ENCODE measurements around the gene SIGLEC7. TPM values are rescaled to one million over a fixed set of nuclear protein-coding genes. Genes with fewer than 3 reads are reported as not detected.

Gene SIGLEC7
- total RNA-seq, 2 experiments from 2014 or later: 0.20 TPM; not detected in 1

DNA sequence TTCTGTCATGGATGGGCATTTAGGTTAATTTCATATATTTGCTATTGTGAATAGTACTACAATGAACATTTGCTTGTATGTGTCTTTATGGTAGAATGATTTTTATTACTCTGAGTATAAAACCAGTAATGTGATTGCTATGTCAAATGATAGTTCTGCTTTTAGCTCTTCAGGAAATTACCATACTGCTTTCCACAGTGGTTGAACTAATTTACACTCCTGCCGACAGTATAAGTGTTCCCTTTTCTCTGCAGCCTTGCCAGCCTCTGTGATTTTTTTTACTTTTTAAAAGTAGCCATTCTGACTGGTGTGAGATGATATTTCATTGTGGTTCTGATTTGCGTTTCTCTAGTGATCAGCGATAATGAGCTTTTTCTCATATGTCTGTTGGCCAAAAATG is 6.5 kb downstream of the SIGLEC7 start:
- H3K4me3 ChIP-seq (ENCODE audit: low read length): no peak overlapping the region
- Mint-ChIP-seq H3K27ac (no peak overlapping the region), H3K4me3 (no peak overlapping the region), H3K9me3 (no peaks in the 10 kb centered on the region), H3K27me3 (peaks cover 4% of the 10 kb centered on the region), H3K4me1 (ENCODE audit: low read depth) (no peaks in the 10 kb centered on the region), H3K36me3 (ENCODE audit: low read depth) (no peaks in the 10 kb centered on the region)
- ATAC-seq (ENCODE audit: poor library complexity): no peak
- intact Hi-C loops (cut with DNase I, micrococcal nuclease): no loop called here
- CTCF ChIA-PET: no interaction called here
- POLR2A ChIA-PET: interaction anchor here (0.9 kb wide), 1 partner anchor 10 kb away, joined by 3 read pairs; no protein-coding TSS in a partner anchor
- H3K9me3 ChIP-seq (ENCODE audit: control insufficient read depth in 1 of 2, insufficient read depth in 1 of 2, low read length in 2 of 2): peaks cover 0 to 4% of the 10 kb centered on the region in 2 experiments
- H3K27ac ChIP-seq (ENCODE audit: low read depth in 1 of 2, low read length in 2 of 2): no peak overlapping the region
- DNase-seq: no peak
- H3K4me1 ChIP-seq (ENCODE audit: insufficient read depth, low read length): peaks cover 4% of the 10 kb centered on the region
- no peaks in the 10 kb centered on the region for H3K36me3 ChIP-seq (ENCODE audit: insufficient read depth, low read length)
- TF ChIP-seq, protein P1, sequence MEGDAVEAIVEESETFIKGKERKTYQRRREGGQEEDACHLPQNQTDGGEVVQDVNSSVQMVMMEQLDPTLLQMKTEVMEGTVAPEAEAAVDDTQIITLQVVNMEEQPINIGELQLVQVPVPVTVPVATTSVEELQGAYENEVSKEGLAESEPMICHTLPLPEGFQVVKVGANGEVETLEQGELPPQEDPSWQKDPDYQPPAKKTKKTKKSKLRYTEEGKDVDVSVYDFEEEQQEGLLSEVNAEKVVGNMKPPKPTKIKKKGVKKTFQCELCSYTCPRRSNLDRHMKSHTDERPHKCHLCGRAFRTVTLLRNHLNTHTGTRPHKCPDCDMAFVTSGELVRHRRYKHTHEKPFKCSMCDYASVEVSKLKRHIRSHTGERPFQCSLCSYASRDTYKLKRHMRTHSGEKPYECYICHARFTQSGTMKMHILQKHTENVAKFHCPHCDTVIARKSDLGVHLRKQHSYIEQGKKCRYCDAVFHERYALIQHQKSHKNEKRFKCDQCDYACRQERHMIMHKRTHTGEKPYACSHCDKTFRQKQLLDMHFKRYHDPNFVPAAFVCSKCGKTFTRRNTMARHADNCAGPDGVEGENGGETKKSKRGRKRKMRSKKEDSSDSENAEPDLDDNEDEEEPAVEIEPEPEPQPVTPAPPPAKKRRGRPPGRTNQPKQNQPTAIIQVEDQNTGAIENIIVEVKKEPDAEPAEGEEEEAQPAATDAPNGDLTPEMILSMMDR (IDR thresholded peaks at IDR 0.05): no peak
- no peaks in the 10 kb centered on the region for H3K27me3 ChIP-seq (ENCODE audit: control insufficient read depth in 1 of 2, insufficient read depth in 2 of 2, low read length in 2 of 2)

DNA sequence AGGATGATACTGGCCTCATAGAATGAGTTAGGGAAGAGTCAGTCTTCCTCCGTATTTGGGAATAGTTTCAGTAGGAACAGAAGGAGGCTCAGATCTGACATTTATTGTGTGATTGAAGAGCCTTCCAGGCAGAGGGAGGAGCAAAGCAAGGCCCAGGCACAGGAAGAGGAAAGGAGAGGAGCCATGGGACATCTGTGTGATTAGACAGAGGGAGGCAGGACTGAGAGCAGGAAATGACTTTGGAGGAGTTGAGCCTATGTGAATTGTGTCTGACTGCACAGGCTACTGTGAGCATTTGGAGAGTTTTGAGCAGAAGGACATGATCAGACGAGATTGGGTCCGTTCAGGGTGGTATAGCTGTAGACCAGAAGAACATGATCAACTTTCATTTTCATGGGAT is 8.5 kb downstream of the SIGLEC7 start:
- ChIA-PET CTCF (no interaction called here), POLR2A (no interaction called here)
- ATAC-seq (ENCODE audit: poor library complexity) (no peak), DNase-seq (no peak)
- no peaks in the 10 kb centered on the region for H3K4me1 Mint-ChIP-seq (ENCODE audit: low read depth)
- no peaks in the 10 kb centered on the region for H3K36me3 Mint-ChIP-seq (ENCODE audit: low read depth)
- Histone ChIP-seq H3K27ac (ENCODE audit: low read depth in 1 of 2, low read length in 2 of 2) (no peak overlapping the region), H3K4me3 (ENCODE audit: low read length) (no peak overlapping the region), H3K9me3 (ENCODE audit: control insufficient read depth in 1 of 2, insufficient read depth in 1 of 2, low read length in 2 of 2) (peaks cover 0 to 4% of the 10 kb centered on the region in 2 experiments), H3K36me3 (ENCODE audit: insufficient read depth, low read length) (no peaks in the 10 kb centered on the region), H3K27me3 (ENCODE audit: control insufficient read depth in 1 of 2, insufficient read depth in 2 of 2, low read length in 2 of 2) (no peaks in the 10 kb centered on the region), H3K4me1 (ENCODE audit: insufficient read depth, low read length) (no peaks in the 10 kb centered on the region)
- H3K27me3 Mint-ChIP-seq: no peaks in the 10 kb centered on the region
- intact Hi-C loops (cut with DNase I, micrococcal nuclease): no loop called here
- TF ChIP-seq, protein P1 (IDR thresholded peaks at IDR 0.05): no peak
- no peak overlapping the region for H3K4me3 Mint-ChIP-seq
- H3K9me3 Mint-ChIP-seq: no peaks in the 10 kb centered on the region
- H3K27ac Mint-ChIP-seq: no peak overlapping the region

DNA sequence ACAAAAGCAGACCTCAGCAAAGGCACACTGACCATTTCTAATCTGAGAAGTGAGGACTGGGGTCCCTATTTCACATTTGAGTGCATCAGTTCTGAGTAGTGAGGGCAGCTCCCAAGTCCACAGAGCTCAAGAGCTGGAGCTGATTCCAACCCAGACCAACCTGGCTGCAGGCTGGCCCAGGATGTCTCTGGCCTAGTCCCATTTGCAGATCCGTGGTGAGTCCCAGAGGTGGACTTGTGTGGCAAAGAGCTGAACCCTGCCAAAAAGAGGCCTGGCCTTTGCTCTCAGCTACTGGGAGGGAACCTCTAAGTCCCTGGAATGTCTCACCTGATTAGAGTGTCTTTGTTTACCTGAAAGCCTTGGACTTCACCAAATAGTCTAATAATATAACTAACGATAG is 14.6 kb downstream of the SIGLEC7 start:
- Histone ChIP-seq H3K9me3 (ENCODE audit: control insufficient read depth in 1 of 2, insufficient read depth in 1 of 2, low read length in 2 of 2) (peaks cover 0 to 3% of the 10 kb centered on the region in 2 experiments), H3K27me3 (ENCODE audit: control insufficient read depth in 1 of 2, insufficient read depth in 2 of 2, low read length in 2 of 2) (no peaks in the 10 kb centered on the region), H3K27ac (ENCODE audit: low read depth in 1 of 2, low read length in 2 of 2) (no peak overlapping the region), H3K36me3 (ENCODE audit: insufficient read depth, low read length) (no peaks in the 10 kb centered on the region), H3K4me1 (ENCODE audit: insufficient read depth, low read length) (peaks cover 8% of the 10 kb centered on the region), H3K4me3 (ENCODE audit: low read length) (no peak overlapping the region)
- Mint-ChIP-seq H3K4me3 (no peak overlapping the region), H3K36me3 (ENCODE audit: low read depth) (no peaks in the 10 kb centered on the region), H3K4me1 (ENCODE audit: low read depth) (peaks cover 7% of the 10 kb centered on the region), H3K9me3 (no peaks in the 10 kb centered on the region), H3K27ac (no peak overlapping the region), H3K27me3 (peaks cover 6% of the 10 kb centered on the region)
- ATAC-seq (ENCODE audit: poor library complexity) (no peak), DNase-seq (no peak)
- ChIA-PET POLR2A (no interaction called here), CTCF (no interaction called here)
- intact Hi-C loops (cut with DNase I, micrococcal nuclease): loop anchor here in 1 of 2 experiments (5.0 kb wide), 1 partner anchor 34 kb away; the partner anchor contains the start of gene SIGLEC9
- TF ChIP-seq, protein P1 (IDR thresholded peaks at IDR 0.05): no peak

All from CD4-positive, alpha-beta T cell (primary cell).